ENCODE data around the gene GNAZ.

The GNAZ gene

DNA sequence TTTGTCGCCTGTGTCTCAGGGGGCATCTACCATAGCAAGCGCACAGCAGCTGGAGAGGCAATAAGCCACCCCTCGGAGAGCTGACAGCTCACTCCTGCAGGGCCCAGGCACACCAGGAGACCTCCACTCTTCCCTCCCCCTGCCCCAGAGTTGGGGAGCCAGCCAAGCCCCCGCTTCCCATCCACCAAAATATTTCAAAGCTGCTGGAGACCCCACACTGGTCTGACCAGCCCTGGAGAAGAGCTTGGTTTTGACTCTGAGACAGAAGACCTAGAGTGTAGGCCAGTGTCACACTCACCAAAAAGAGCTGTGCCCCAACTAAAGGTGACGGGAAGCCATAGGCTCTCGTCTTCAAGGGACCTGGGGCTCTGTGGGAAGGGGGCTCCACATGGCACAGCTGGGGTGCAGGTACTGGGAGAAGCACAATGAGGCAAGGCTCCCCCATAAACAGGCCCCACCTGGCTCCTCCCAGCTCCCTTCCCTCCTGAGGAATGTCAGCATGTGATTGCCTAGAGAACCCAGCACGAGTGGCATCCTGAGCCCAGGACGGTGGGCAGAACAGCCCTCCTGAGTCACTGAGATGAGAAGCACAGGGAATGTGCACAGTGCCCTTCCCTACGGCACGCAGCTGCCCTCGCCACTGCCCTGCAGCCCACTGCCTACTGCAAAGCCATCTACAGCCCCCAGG is 5.8 kb upstream of the GNAZ start:
- Histone ChIP-seq H3K36me3 (no peaks in the 10 kb centered on the region), H3K4me3 (ENCODE audit: low read depth in 1 of 2, low read length in 1 of 2) (no peak overlapping the region), H3K27me3 (peaks cover 31% of the 10 kb centered on the region), H3K4me1 (ENCODE audit: control insufficient read depth in 1 of 2, insufficient read depth in 1 of 2, low read depth in 1 of 2, low read length in 1 of 2) (peaks cover under 1 to 1% of the 10 kb centered on the region in 2 experiments), H3K27ac (no peak overlapping the region), H3K9me3 (no peaks in the 10 kb centered on the region)
- TF ChIP-seq, protein P1, sequence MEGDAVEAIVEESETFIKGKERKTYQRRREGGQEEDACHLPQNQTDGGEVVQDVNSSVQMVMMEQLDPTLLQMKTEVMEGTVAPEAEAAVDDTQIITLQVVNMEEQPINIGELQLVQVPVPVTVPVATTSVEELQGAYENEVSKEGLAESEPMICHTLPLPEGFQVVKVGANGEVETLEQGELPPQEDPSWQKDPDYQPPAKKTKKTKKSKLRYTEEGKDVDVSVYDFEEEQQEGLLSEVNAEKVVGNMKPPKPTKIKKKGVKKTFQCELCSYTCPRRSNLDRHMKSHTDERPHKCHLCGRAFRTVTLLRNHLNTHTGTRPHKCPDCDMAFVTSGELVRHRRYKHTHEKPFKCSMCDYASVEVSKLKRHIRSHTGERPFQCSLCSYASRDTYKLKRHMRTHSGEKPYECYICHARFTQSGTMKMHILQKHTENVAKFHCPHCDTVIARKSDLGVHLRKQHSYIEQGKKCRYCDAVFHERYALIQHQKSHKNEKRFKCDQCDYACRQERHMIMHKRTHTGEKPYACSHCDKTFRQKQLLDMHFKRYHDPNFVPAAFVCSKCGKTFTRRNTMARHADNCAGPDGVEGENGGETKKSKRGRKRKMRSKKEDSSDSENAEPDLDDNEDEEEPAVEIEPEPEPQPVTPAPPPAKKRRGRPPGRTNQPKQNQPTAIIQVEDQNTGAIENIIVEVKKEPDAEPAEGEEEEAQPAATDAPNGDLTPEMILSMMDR (IDR thresholded peaks at IDR 0.05) = no peak

DNA sequence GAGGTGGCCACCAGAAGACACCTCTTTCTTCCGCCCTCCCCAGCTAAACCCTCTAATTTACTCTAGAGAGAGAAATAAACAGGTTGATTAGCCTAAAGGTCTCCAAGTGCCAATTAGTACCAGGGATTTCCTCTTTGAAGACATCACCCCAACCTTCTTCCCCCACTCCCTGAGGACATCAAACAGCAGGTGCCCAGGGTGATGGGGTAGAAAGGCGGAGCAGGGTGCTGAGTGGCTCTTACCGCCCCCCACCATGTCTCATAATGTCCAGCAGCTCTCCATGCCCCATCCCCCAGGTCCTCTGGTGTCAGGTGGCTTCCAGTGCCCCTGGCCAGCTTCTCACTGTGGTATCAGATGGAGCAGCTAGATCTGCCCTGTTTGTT is 5.3 kb upstream of the GNAZ start:
- Histone ChIP-seq H3K4me1 (ENCODE audit: control insufficient read depth in 1 of 2, insufficient read depth in 1 of 2, low read depth in 1 of 2, low read length in 1 of 2) (peaks cover 4 to 6% of the 10 kb centered on the region in 2 experiments), H3K9me3 (no peaks in the 10 kb centered on the region), H3K27me3 (peaks cover 37% of the 10 kb centered on the region), H3K4me3 (ENCODE audit: low read depth in 1 of 2, low read length in 1 of 2) (no peak overlapping the region), H3K27ac (no peak overlapping the region), H3K36me3 (no peaks in the 10 kb centered on the region)
- TF ChIP-seq, protein P1 (IDR thresholded peaks at IDR 0.05) = no peak

DNA sequence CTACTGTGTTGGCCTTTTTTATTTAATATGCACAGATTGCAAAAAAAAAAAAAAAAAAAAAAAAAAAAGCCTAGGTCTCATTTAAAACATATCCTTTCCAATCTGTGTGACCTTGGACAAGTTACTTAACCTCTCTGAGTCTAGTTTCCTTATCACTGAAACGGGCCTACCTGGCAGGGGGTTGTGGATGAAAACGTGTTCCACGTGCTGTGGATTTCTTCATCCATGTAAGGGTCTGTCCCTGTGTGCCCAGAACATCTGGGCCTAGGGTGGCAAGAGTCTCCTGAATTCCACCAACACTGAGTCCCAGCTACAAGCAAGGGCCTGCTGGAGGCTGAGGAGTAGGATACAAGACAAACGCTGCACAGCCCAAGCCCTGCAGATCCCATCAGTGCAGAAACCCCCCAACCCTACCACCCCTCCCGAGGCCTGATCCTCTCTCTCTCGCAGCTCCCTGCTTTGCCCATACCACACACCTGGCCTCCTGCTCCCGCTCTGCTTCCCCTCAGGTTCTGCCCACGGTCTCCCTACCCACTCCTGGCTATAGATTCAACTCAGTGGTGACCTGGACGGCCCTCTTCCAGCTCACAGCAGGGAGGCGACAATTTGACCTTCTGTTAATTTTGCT is 4.7 kb upstream of the GNAZ start:
- H3K9me3 ChIP-seq = no peaks in the 10 kb centered on the region
- H3K36me3 ChIP-seq = no peaks in the 10 kb centered on the region
- H3K27me3 ChIP-seq = peaks cover 40% of the 10 kb centered on the region
- H3K4me3 ChIP-seq (ENCODE audit: low read depth in 1 of 2, low read length in 1 of 2) = no peak overlapping the region
- peaks cover 4 to 8% of the 10 kb centered on the region in 2 experiments for H3K4me1 ChIP-seq (ENCODE audit: control insufficient read depth in 1 of 2, insufficient read depth in 1 of 2, low read depth in 1 of 2, low read length in 1 of 2)
- TF ChIP-seq, protein P1 (IDR thresholded peaks at IDR 0.05) = no peak
- no peak overlapping the region for H3K27ac ChIP-seq

DNA sequence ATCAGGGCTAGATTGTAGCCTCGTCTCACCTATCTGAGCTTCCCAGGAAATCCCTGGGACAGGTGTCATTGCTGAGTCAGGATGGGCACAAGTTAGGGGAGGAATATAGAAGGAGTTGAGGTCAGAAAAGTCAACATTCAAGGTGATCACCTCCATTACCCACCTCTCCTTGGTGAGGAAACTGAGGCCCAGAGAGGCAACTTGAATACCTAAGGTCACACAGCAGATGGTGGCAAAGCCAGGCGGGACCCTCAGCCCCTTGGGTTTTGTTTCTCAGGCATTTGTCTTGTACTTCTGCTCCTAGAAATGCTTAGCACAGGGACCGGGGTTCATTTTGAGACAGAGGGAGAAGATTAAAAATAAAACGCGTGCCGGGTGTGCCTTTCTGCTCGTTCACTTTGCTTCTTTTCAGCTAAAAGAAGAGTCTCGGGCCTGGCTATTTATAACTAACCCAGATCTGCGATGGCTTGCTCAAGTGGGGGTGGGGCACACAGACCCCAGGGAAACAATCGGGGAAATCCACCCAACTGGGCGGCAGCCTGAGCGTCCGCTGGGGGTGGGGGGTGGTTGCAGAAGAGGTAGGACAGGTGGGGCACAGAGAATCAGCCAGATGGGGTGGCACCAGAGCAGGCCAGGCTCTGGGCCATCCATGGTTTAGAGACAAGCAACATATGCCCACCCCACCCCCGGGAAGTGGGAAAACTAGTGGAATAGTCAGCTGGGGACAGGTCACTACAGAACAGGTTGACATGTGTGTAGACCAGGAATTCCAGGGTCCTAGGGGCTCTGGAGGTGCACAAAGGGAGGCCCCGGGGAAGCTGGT is 3.9 kb upstream of the GNAZ start:
- H3K4me3 ChIP-seq (ENCODE audit: low read depth in 1 of 2, low read length in 1 of 2) = no peak overlapping the region

DNA sequence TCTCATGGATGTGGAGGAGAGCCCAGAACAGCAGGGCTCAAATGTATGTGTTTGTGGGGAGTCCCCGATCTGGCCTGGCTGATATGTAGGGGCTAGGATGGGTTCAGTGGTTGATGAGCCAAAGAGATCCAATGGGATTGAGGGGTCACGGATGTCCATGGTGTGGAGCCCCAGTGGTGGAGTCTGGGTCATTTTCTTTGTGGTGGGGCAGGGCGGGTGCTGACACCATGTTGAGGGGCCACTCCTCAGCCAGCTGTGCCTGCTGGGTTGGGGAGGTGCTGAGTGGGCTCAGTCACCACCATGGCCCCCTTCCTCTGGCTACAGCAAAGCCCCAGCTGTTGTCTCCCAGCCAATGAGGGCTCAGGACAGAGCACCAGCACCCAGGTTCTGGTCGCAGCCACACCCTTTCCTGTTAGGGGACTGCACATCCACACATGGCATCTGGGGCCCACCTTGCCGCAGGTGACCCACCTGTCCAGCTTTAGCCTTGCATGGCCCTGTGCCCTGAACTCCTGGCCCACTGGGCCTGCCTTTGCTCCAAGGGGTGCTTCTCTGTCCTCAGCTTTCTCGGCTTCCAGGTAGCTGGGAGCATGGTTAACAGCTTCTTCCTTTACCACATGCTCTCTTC is 3.2 kb upstream of the GNAZ start:
- H3K36me3 ChIP-seq = no peaks in the 10 kb centered on the region
- H3K4me1 ChIP-seq (ENCODE audit: control insufficient read depth in 1 of 2, insufficient read depth in 1 of 2, low read depth in 1 of 2, low read length in 1 of 2) = peaks cover 10 to 16% of the 10 kb centered on the region in 2 experiments
- no peaks in the 10 kb centered on the region for H3K9me3 ChIP-seq
- no peak overlapping the region for H3K27ac ChIP-seq
- TF ChIP-seq, protein P1 (IDR thresholded peaks at IDR 0.05) = no peak
- H3K27me3 ChIP-seq = peaks cover 56% of the 10 kb centered on the region
- H3K4me3 ChIP-seq (ENCODE audit: low read depth in 1 of 2, low read length in 1 of 2) = no peak overlapping the region

More for the DNA sequence above, 3.9 kb upstream of the GNAZ start:
- H3K9me3 ChIP-seq = no peaks in the 10 kb centered on the region
- no peak overlapping the region for H3K27ac ChIP-seq
- H3K27me3 ChIP-seq = peaks cover 49% of the 10 kb centered on the region
- TF ChIP-seq, protein P1 (IDR thresholded peaks at IDR 0.05) = no peak
- peaks cover 10 to 16% of the 10 kb centered on the region in 2 experiments for H3K4me1 ChIP-seq (ENCODE audit: control insufficient read depth in 1 of 2, insufficient read depth in 1 of 2, low read depth in 1 of 2, low read length in 1 of 2)
- no peaks in the 10 kb centered on the region for H3K36me3 ChIP-seq
